HG03045 (cell line): ENCODE data around the gene CTNNBL1.
A peak's percentile ranks its signal among the peaks of the same experiment; 100 is the strongest.
"Not testable (repeated sequence)": the region's sequence is repeated elsewhere in the genome, so short reads cannot be mapped to it uniquely, and the experiment has no call there.

Experiments
- ATAC-seq: cut with Tn5 transposase; IDR thresholded peaks from one replicate; pipeline ENCODE4 v1.9.1; 2021; ENCODE audit warnings: mild to moderate bottlenecking, moderate library complexity; ENCODE audit not compliant: unreplicated experiment

Gene CTNNBL1, protein sequence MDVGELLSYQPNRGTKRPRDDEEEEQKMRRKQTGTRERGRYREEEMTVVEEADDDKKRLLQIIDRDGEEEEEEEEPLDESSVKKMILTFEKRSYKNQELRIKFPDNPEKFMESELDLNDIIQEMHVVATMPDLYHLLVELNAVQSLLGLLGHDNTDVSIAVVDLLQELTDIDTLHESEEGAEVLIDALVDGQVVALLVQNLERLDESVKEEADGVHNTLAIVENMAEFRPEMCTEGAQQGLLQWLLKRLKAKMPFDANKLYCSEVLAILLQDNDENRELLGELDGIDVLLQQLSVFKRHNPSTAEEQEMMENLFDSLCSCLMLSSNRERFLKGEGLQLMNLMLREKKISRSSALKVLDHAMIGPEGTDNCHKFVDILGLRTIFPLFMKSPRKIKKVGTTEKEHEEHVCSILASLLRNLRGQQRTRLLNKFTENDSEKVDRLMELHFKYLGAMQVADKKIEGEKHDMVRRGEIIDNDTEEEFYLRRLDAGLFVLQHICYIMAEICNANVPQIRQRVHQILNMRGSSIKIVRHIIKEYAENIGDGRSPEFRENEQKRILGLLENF

DNA sequence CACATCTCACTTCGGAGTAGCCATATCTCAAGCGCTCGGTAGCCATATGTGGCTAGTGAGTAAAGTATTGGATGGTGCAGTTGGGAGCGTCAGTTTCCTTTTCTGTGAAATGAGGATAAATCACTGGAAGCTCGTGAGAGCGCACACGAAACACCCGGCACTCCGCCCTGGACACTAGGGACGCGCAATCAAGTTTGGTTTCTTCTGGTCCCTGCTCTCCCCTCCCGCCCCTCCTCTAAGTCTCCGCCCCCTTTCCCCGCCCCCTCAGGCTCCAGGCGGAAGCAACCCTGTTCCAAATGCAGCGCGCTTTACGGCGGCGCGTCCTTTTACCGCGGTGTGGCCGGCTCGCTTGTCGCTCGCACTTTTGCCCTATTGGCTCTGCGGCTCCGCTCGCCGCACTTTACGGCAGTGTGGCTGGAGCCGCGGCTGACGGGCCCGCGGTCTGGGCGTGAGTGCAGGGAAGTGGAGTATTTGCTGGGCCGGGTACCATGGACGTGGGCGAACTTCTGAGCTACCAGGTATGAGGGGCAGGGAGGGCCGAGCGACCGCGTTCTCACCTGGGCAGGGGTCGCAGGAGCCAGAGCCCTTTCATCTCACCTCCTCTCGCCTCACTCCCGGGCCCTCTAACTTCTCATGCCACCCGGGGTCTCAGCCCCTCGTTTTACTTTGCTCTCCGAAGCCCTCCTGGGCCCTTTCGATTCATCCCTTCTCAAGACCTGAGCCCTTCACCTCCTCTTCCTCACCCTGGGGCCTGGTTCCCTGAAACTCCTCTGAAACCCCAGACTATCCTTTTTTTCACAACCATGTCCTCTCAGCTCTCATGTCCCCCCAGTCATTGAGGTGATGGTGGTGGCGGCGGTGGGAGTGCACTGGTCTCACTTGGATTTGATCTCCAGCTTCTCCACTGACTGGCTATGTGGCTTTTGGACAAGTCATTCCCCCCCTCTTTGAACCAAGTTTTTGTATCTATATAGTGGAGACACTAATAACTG is at the start of gene CTNNBL1:
TSS of gene CTNNBL1 (plus strand) at position 396 of the 992 bp plus-strand sequence. CDS start at position 489, 93 bp downstream.
- ATAC-seq, result peak; percentile 88

DNA sequence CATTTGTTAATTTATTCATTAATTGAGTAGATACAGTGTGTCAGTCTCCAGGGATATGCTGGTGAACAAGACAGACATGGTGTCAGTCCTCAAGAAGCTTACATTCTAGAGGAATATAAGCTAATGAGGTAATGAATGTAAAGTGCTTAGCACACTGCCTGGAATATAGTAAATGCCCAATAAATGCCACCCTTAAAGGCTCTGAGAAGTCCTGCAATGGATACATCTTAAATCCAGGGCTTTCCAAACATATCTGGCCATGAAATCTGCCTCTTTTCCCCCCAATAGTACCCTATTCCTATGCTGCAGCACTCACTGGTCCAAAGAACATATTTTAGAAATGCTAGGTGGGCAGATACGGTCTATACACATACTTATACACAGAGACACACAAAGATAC is 49.2 kb upstream of the CTNNBL1 start:
- no peak for ATAC-seq

DNA sequence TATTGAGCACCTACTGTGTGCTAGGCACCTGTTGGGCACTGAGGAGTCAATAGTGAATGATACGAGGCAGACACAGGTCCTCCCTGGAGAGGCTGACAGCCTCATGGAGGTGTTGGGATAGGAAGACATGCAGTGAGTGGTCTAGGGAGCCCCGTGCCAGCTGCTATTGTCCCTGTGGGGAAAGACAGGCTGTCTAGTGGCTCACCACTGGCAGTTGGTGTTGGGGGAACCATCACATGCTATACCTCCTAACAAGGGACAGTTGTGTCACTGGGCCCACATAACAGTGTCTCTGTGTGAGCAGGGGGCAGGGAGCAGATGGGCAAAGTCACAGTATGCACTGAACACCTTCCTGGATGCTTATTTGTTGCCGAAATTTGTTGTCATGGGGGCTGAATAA is 45.9 kb upstream of the CTNNBL1 start:
- no peak for ATAC-seq

DNA sequence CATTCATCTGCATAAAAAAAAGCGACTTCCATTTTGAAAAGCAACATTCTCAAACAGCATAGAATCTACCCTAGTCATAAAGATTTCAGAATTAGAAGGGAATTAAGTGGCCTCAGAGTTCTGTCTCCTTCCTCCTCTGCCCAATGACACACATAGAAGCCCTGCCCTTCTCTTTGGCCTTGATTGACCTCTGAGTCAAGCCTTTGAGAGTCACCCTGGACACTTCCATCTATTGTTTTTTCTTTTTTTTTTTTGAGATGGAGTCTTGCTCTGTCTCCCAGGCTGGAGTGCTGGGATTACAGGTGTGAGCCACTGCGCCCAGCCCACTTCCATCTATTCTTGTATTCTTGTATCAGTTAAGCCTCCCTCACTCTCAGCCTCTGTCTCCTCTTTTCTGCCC is 44.8 kb upstream of the CTNNBL1 start:
- ATAC-seq, result no peak

DNA sequence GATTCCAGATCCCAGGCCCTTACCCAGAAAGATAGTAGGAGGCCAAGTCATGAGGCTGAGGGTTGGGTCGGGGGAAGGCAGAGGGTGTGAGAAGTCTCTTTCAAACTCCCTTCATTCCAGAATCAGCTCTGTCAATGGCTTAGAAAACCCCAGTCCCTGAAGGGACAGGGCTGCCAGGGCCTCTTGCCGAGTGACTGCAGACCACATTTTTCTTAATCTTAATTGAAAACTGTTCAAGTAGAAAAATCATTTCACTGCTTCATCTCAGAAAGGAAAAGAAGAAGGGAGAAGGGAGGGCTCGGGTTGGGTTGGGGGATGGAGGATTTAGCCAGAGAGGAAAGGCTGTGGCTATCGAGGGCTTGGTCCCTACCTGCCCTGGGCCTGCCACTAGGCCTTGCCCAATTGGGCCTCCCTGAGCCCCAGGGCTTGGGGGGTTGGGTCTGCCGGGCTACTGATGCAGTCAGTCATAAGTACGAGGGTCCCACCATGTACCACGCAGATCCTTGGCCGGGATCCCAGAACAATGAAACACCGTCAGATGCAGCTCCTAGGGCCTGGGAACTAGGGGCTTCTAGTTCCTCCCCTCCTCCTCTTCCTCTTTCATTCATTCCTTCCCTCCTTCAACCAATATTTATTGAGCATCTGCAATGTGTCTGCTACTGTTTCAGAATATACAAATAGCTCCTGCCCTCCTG is 44.0 kb upstream of the CTNNBL1 start:
- ATAC-seq, result no peak

DNA sequence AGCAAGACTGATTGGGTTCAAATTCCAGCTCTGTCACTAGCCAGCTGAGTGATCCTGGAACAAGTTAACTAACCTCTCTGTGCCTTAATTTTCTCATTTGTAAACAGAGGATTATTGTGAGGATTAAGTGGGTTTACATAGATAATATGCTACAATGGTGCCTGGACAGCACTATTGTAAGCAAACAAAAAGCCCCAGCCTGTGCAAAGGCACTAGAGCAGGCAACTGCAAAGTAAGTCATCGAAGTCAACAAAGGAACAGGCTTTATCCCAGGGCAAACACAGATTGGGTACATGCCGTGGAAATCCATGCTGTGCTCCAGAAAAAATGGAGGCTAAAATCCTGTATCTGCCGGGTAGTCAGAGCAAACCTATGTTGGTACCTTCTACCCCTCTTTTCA is 43.2 kb upstream of the CTNNBL1 start:
- ATAC-seq, result no peak

DNA sequence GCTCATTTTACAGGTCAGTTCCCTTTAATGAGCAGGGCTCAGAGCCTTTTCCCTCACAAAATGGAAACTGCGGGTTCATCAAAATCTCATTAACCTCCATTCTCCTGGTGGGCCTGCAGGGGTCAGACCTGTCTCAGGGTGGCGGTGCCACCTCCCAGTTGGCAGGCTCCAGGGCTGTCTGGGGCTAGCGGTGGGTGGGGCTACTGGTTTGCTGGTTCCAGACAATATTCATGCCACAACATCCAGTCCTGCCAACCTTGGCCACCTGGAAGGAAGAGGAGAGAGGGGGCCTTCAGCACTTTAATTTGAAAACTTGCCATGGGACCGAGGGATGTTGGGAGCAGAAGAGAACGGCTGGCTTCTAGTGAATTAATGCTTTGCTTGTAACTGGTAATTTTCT is 41.9 kb upstream of the CTNNBL1 start:
- no peak for ATAC-seq

DNA sequence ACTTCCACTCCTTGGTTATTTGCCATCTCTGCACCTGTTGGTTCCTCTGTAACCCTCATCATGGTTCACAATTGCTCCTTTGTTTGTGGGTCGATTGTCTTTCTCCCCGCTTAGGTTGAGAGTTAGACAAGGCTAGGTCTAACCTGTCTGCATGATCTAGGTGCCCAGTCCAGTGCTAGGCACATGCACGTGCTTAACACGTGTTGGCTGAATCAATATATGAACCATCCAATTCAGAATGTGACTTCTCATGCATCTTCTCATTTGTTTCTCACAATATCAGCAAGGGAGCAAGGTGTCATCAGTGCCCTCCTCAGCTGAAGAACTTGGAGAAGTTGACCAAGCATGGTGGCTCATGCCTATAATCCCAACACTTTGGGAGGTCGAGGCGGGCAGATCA is 36.9 kb upstream of the CTNNBL1 start:
- no peak for ATAC-seq

DNA sequence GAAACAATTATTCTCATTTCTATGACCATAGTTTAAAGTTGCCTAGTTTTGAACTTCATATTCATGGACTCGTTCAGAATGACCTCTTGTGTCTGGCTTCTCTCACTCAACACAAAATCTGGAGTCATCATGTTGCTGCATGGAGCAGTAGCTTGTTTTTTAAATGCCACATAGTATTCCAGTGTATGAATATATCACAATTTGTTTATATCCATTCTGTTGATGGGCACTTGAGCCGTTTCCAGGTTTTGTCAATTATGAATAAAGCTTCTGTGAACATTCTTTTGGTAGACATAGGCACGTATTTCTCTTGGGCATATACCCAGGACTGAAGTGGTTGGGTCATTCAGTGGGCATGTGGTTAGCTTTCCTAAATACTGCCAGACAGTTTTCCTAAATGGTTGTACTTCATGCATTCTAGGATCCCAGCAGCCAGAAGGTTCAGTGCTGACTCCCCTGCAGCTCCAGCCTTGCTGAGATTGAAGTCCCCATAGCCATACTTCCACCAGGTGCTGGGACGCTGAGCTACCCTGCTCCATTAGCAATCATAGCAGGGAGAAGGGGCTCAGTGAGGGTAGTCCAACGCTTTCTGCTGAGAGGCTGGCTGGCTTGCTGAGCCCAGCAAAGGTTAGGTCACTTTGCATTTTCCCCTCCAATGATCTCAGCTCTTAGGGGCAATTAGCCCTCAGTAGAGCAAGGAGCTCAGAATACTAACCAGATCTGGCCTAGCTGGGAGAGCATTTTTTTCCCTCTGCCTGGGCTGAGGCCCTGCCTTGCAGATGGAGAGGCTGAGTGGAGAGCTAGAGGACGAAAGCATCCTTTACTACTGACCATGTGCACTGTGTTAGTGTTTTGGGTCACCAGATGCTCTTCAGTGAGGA is 35.7 kb upstream of the CTNNBL1 start:
- no peak for ATAC-seq

DNA sequence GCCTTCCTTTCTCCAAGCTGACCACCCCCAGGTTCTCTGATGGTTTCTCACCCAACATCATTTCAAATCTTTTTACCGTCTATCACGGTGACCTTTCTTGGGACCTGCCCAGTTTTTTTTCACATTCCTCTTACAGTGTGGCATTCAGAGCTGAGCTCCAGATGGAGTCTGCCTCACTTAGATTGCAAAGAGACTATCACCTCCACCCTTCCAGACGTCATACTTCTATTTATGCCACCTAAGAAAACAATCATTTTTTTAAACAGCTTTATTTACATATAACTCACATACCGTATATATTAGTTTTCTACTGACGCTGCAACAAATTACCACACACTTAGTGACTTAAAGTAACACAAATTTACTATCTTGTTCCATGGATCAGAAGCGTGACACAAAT is 32.3 kb upstream of the CTNNBL1 start:
- no peak for ATAC-seq

DNA sequence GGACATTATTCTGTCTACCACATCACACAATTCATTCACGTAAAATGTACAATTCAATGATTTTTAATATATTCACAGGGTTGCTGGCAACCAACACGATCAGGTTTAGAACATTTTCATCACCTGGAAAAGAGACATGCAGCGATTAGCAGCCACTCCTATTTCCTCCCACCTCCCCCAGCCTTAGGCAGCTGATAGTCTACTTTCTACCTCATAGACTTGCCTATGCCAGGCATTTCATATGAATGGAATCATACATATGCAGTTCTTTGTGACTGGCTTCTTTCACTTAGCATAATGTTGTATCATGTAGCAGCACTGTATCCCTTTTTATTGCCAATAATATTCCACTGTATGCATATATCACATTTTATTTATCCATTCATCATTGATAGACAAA is 31.5 kb upstream of the CTNNBL1 start:
- ATAC-seq, result no peak

DNA sequence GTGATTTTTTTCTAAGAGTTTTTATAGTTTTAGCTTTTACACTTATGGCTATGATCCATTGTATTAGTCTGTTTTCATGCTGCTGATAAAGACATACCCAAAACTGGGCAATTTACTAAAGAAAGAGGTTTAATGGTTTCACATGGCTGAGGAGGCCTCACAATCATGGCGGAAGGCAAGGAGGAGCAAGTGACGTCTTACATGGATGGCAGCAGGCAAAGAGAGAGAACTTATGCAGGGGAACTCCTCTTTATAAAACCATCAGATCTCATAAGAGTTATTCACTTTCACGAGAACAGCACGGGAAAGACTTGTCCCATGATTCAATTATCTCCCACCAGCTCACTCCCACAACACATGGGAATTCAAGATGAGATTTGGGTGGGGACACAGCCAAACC is 29.2 kb upstream of the CTNNBL1 start:
- ATAC-seq, result not testable (repeated sequence)

DNA sequence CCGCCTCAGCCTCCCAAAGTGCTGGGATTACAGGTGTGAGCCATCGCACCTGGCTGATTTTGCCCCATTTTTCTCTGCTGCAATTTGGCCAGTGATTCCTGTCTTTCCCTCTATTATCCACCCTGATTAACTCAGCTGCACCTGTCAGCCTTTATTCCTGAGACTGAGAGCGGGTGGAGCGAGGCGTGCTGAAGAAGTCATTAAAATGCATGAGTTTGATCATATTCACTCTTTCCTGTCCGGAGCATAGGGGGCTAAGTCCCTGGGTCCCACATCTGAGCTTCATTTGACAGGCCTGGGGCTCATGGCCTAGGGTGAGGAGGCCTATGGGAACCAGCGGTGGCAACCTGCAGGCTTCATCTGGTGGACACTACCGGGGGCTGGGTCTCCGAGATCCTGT is 25.7 kb upstream of the CTNNBL1 start:
- ATAC-seq, result no peak

DNA sequence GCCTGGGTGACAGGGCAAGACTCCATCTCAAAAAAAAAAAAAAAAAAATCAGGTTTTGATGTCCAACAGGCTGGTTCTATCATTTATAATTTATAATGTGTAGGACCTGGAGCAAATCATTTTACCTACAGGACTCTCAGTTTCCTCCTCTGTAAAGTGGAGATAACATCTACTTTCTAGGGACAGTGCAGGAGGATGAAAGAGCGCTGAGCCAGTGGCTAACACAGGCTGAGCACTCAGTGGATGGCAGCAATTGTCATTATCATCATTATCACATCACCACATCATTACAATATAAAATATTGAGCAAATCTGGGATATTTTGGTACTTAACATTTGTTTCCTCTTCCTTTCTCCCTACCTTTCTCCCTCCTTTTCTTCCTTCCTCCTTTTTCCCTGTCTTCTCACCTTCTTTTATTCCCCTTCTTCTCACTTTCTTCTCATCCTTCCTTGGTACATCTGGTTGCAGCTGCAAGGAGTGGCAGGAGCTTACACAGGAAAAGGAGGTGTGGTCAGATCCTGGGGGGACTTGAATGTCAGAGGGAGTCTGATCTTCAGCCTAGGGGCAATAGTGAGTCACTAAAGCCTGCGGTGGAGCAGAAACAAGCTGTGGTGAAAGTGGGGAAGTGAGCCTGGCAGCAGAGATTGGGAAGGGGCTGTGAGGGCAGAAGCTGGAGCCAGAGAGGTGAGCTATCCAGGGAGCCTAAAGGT is 24.6 kb upstream of the CTNNBL1 start:
- no peak for ATAC-seq

DNA sequence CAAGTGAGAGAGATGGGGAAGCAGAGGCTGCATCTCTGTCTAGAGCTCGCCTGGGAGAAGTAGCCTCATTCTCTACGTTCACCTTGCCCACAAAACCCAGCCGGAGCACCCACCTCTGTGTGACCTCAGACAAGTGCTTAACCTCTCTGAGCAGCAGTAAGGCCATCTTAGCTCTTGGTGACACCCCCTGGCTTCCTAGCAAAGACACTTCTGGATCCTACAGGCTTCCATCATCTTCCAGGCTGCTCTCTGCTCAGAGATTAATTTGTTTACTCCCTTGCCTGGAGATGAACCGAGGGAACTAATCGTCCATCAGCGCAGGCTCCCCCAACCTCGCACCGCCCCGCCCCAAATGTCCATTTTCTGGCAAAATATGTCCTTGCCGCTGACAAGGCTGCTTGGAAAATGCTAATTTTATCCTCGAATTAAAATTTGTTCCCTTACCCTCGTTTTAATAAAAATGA is 24.0 kb upstream of the CTNNBL1 start:
- no peak for ATAC-seq

DNA sequence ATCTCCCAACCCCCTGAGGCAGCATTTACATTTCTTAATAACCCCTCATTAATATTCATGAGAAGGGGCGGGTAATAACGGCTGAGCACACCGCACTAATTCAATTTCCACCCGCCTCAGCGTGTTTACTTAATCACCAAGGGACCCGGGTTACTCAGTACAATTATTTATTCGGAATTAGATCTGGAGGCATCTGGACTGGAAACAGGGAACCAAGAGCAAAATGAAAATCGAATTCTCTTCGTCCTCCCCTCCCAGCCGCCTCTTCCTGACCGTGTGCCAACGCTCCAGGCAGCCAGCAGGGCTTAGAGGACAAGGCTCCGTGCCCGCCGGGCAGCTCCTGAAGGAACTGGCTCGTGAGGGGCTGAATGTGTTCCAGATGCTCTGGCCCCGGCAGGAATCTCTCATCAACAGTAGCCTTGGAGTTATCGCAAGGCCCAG is 23.5 kb upstream of the CTNNBL1 start:
- ATAC-seq, result no peak

DNA sequence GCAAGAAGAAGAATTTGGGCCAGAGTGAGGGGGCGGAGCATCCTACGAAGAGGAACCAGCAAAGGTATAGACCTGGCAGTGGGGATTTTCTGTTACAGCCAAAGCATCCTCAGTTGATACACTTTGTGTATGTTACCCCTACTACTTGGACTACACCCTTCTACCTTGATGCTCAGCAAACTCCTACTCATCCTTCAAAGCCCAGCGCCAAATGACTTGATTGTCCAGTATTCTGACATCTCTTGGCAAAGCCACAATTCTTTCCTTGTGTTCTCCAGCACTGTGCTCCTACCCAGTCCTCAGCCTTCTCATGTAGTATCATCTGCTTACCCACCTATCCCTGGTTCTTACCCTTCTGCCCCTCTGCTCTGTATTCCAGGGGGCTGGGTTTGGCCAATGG is 21.7 kb upstream of the CTNNBL1 start:
- no peak for ATAC-seq

DNA sequence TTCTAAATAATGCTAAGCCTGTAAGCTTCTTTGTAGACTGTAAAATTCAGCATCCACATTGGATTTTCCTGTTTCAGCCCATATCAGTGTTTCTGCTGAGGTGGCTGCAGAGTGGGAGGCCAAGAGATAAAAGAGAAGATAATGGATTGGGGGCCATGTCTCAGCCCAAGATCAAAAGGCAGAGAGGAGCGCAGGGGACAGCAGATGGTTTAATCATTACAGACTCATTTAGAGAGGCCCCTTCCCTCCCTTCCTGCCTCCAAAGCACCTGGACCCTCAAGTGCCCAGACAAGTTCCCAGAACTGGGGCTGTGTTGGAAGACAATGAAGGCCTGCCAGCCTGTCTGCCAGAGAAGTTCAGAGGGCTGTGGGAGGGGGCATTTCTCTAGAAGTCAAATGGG is 20.4 kb upstream of the CTNNBL1 start:
- no peak for ATAC-seq

DNA sequence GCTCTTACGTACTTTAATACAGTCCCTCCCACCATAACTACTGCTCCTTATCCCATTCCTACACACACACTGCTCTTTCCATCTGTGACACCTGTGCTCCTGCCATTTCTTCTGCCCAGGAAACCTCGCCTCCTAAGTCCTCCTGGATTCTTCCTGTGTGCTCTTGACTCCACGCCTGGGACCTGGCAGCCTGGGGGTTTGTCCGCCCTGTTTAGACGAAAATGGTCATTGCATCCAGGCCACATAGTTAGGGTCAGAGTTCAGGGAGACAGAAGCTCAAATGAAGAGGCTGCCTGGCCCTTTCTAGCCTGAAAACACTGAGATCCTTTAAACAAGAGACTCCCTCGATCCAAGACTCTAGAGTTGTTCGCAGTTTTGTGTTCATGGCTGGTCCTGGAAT is 17.4 kb upstream of the CTNNBL1 start:
- ATAC-seq, result no peak
